ENCODE measurements around the gene ZC3H10.
A peak's percentile ranks its signal among the peaks of the same experiment; 100 is the strongest.

ZC3H10 gene

DNA sequence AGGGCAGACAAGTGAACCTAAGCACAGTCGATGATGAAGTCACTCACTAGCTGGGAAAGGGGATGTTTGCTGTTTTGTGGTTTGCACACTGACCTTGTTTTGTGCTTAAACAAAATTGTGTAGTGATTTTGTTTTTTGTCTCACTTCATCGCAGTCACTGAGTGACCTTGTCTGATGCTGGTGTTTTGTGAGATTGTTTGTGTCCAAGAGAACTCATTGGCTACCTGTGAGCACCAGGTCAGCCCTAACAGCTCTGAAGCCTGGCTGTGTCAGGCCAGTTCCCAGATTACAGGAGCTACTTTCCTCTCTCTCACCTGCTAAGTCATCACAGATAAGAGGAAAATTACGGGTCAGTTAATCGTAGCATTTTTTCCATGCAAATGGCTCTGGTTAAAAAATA is 6.1 kb downstream of the ZC3H10 start:
- Histone ChIP-seq H3K36me3 (ENCODE audit: insufficient read depth, low read length) (peaks cover 25% of the 10 kb centered on the region), H2AFZ (ENCODE audit: low read depth, low read length) (no peak overlapping the region), H3K4me3 (ENCODE audit: low read length) (no peak overlapping the region), H3K9me3 (ENCODE audit: low read length) (no peaks in the 10 kb centered on the region), H3K27me3 (ENCODE audit: insufficient read depth, low read length) (no peaks in the 10 kb centered on the region), H3K4me1 (ENCODE audit: insufficient read depth, low read length) (peaks cover 30% of the 10 kb centered on the region)

DNA sequence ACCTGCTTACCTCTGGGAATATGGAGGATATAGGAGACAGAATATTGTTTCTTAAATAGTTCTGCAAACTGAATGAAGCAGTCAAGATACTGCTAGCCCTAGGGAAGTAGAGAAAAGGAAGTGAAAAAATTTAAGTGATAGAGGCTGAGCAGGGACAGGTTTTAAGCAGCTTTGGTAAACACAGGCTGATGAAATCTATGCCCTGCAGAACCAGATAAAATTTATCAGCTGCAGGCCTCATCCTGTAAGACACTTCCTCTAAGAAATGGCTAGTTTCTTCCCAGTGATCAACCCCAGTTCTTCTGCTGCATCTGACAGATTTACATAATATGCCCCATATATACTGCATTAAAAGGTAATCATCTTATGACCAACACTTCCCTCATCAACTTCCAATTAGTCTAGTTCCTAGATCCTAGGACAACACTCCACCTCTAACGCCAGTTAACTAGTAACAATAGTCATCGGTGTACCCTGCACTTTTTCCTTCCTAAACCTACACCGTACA is 8.7 kb downstream of the ZC3H10 start:
- Histone ChIP-seq H2AFZ (ENCODE audit: low read depth, low read length) (no peak overlapping the region), H3K27me3 (ENCODE audit: insufficient read depth, low read length) (no peaks in the 10 kb centered on the region), H3K4me1 (ENCODE audit: insufficient read depth, low read length) (peaks cover 30% of the 10 kb centered on the region), H3K4me3 (ENCODE audit: low read length) (peak overlapping the region; percentile 89), H3K9me3 (ENCODE audit: low read length) (no peaks in the 10 kb centered on the region), H3K36me3 (ENCODE audit: insufficient read depth, low read length) (peaks cover 21% of the 10 kb centered on the region)

DNA sequence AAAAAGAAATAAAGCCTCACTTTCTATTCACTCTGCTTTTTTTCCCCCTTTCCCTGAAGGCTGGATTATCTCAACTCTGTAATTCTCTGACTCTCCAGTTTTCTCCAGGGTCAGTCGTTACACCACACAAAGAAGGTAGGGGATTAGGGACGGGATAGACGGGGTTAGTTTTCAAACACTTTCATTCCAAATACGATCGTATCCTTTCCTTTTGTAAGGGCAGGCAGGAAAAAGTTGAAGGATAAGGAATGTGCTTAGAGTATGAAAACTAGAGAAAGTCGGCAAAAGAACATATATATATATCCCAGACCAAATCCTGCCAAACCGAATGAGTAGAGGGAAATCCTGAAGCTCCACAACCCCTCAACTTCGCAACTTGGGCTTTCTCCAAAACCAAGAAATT is 9.4 kb downstream of the ZC3H10 start:
- Histone ChIP-seq H3K9me3 (ENCODE audit: low read length) (no peaks in the 10 kb centered on the region), H3K4me3 (ENCODE audit: low read length) (peak overlapping the region; percentile 89), H3K27me3 (ENCODE audit: insufficient read depth, low read length) (no peaks in the 10 kb centered on the region), H2AFZ (ENCODE audit: low read depth, low read length) (no peak overlapping the region), H3K4me1 (ENCODE audit: insufficient read depth, low read length) (peaks cover 30% of the 10 kb centered on the region), H3K36me3 (ENCODE audit: insufficient read depth, low read length) (peaks cover 26% of the 10 kb centered on the region)

DNA sequence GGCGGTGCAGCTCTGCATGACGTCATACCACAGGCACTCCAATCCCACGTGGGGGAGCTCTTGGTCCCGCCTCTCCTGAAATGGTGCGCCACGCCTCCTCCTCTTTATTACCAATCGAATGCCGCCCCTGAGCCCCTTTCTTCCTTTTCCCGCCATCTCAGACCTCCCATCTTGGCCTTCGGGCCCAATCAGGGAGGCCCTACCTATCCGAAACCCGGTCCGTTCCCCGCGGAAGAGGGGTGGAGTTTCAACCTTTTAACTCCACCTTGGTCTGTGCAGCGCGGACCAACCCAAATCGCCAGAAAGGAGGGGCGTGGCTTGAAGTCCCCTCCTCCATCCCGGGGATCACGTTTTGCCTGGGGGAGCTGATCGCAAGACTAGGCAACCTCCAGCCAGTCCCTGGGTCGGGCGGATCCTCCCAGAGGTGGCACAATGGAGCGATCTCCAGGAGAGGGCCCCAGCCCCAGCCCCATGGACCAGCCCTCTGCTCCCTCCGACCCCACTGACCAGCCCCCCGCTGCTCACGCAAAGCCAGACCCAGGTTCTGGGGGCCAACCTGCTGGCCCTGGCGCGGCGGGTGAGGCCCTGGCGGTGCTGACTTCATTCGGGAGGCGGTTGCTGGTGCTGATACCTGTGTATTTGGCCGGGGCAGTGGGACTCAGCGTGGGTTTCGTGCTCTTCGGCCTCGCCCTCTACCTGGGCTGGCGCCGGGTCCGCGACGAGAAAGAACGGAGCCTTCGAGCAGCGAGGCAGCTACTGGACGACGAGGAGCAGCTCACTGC is 10.0 kb downstream of the ZC3H10 start, which contains the start of gene ESYT1:
Gene ESYT1 (plus strand): TSS at position 380 of the 782 bp plus-strand sequence. CDS start 53 bp downstream, at position 433.
- no peaks in the 10 kb centered on the region for H3K9me3 ChIP-seq (ENCODE audit: low read length)
- H2AFZ ChIP-seq (ENCODE audit: low read depth, low read length), result peak within 1 kb of the TSS; percentile 13
- H3K36me3 ChIP-seq (ENCODE audit: insufficient read depth, low read length), result peaks cover 27% of the 10 kb centered on the region
- H3K27me3 ChIP-seq (ENCODE audit: insufficient read depth, low read length), result no peaks in the 10 kb centered on the region
- peak within 1 kb of the TSS; percentile 89 for H3K4me3 ChIP-seq (ENCODE audit: low read length)
- peaks cover 30% of the 10 kb centered on the region for H3K4me1 ChIP-seq (ENCODE audit: insufficient read depth, low read length)

GRCh38 chr12:56128670-56129205 is 10.7 kb downstream of the ZC3H10 start:
- H3K9me3 ChIP-seq (ENCODE audit: low read length), result no peaks in the 10 kb centered on the region
- H3K4me1 ChIP-seq (ENCODE audit: insufficient read depth, low read length), result peaks cover 30% of the 10 kb centered on the region
- H3K27me3 ChIP-seq (ENCODE audit: insufficient read depth, low read length), result no peaks in the 10 kb centered on the region
- H3K36me3 ChIP-seq (ENCODE audit: insufficient read depth, low read length), result peaks cover 33% of the 10 kb centered on the region
- peak overlapping the region; percentile 13 for H2AFZ ChIP-seq (ENCODE audit: low read depth, low read length)
- H3K4me3 ChIP-seq (ENCODE audit: low read length), result peak overlapping the region; percentile 89

GRCh38 chr12:56129206-56129941 is 11.3 kb downstream of the ZC3H10 start:
- H3K4me3 ChIP-seq (ENCODE audit: low read length), result peak overlapping the region; percentile 89
- H3K4me1 ChIP-seq (ENCODE audit: insufficient read depth, low read length), result peaks cover 30% of the 10 kb centered on the region
- H3K27me3 ChIP-seq (ENCODE audit: insufficient read depth, low read length), result no peaks in the 10 kb centered on the region
- no peak overlapping the region for H2AFZ ChIP-seq (ENCODE audit: low read depth, low read length)
- H3K9me3 ChIP-seq (ENCODE audit: low read length), result no peaks in the 10 kb centered on the region
- peaks cover 40% of the 10 kb centered on the region for H3K36me3 ChIP-seq (ENCODE audit: insufficient read depth, low read length)

DNA sequence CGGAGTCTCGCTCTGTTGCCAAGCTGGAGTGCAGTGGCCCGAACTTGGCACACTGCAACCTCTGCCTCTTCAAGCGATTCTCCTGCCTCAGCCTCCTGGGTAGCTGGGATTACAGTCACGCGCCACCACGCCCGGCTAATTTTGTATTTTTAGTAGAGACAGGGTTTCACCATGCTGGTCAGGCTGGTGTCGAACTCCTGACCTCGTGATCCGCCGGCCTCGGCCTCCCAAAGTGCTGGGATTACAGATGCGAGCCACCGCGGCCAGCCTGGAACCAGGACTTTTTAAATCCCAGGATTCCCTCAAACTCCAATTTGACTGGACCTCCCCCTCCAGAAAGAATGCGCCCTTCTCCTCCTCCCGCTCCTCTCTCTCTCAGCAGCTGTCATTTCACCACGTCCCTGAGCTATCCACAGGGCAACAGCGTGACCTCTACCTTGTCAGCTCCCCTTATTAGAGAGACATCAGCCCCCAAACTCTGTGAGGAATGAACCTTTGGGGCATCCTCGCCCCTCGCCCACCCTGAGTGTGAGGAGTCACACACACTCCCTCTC is 12.0 kb downstream of the ZC3H10 start:
- H3K36me3 ChIP-seq (ENCODE audit: insufficient read depth, low read length), result peaks cover 44% of the 10 kb centered on the region
- H3K4me1 ChIP-seq (ENCODE audit: insufficient read depth, low read length), result peaks cover 30% of the 10 kb centered on the region
- no peak overlapping the region for H2AFZ ChIP-seq (ENCODE audit: low read depth, low read length)
- H3K4me3 ChIP-seq (ENCODE audit: low read length), result peak overlapping the region; percentile 89
- no peaks in the 10 kb centered on the region for H3K27me3 ChIP-seq (ENCODE audit: insufficient read depth, low read length)
- no peaks in the 10 kb centered on the region for H3K9me3 ChIP-seq (ENCODE audit: low read length)

- peaks cover 46% of the 10 kb centered on the region for H3K36me3 ChIP-seq (ENCODE audit: insufficient read depth, low read length)
- H2AFZ ChIP-seq (ENCODE audit: low read depth, low read length), result no peak overlapping the region
- no peak overlapping the region for H3K4me3 ChIP-seq (ENCODE audit: low read length)
- H3K9me3 ChIP-seq (ENCODE audit: low read length), result no peaks in the 10 kb centered on the region
- no peaks in the 10 kb centered on the region for H3K27me3 ChIP-seq (ENCODE audit: insufficient read depth, low read length)
- peaks cover 30% of the 10 kb centered on the region for H3K4me1 ChIP-seq (ENCODE audit: insufficient read depth, low read length)
Observed at GRCh38 chr12:56130876-56131275, 12.8 kb downstream of the ZC3H10 start.

GRCh38 chr12:56134897-56135296 is 16.8 kb downstream of the ZC3H10 start:
- Histone ChIP-seq H3K9me3 (ENCODE audit: low read length) (no peaks in the 10 kb centered on the region), H3K4me3 (ENCODE audit: low read length) (no peak overlapping the region), H2AFZ (ENCODE audit: low read depth, low read length) (no peak overlapping the region), H3K27me3 (ENCODE audit: insufficient read depth, low read length) (no peaks in the 10 kb centered on the region), H3K4me1 (ENCODE audit: insufficient read depth, low read length) (peaks cover 3% of the 10 kb centered on the region), H3K36me3 (ENCODE audit: insufficient read depth, low read length) (peaks cover 82% of the 10 kb centered on the region)

- H3K36me3 ChIP-seq (ENCODE audit: insufficient read depth, low read length), result peaks cover 78% of the 10 kb centered on the region
- H2AFZ ChIP-seq (ENCODE audit: low read depth, low read length), result no peak overlapping the region
- no peaks in the 10 kb centered on the region for H3K9me3 ChIP-seq (ENCODE audit: low read length)
- H3K4me1 ChIP-seq (ENCODE audit: insufficient read depth, low read length), result no peaks in the 10 kb centered on the region
- no peak overlapping the region for H3K4me3 ChIP-seq (ENCODE audit: low read length)
- H3K27me3 ChIP-seq (ENCODE audit: insufficient read depth, low read length), result no peaks in the 10 kb centered on the region
Observed at GRCh38 chr12:56137853-56138571, 19.9 kb downstream of the ZC3H10 start.

- H3K4me1 ChIP-seq (ENCODE audit: insufficient read depth, low read length), result no peaks in the 10 kb centered on the region
- H3K4me3 ChIP-seq (ENCODE audit: low read length), result no peak overlapping the region
- H3K36me3 ChIP-seq (ENCODE audit: insufficient read depth, low read length), result peaks cover 70% of the 10 kb centered on the region
- H3K27me3 ChIP-seq (ENCODE audit: insufficient read depth, low read length), result no peaks in the 10 kb centered on the region
- H2AFZ ChIP-seq (ENCODE audit: low read depth, low read length), result no peak overlapping the region
- no peaks in the 10 kb centered on the region for H3K9me3 ChIP-seq (ENCODE audit: low read length)
Observed at GRCh38 chr12:56141946-56142784, 24.1 kb downstream of the ZC3H10 start.

DNA sequence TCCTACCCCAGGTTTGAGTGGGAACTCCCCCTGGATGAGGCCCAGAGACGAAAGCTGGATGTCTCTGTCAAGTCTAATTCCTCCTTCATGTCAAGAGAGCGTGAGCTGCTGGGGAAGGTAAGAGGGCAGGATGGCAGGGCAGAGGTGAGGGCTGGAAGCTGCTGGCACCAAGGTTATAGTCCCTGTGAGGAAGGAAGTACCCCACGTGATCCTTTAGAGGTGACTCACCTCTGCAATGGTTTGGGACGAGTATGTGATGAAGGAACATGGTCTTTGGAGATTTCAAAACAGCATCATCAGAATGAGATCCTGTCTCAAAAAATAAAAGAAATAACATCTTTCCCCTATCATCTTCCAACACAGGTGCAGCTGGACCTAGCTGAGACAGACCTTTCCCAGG is 25.2 kb downstream of the ZC3H10 start:
- Histone ChIP-seq H3K27me3 (ENCODE audit: insufficient read depth, low read length) (no peaks in the 10 kb centered on the region), H3K4me1 (ENCODE audit: insufficient read depth, low read length) (no peaks in the 10 kb centered on the region), H3K4me3 (ENCODE audit: low read length) (no peak overlapping the region), H2AFZ (ENCODE audit: low read depth, low read length) (no peak overlapping the region), H3K9me3 (ENCODE audit: low read length) (no peaks in the 10 kb centered on the region), H3K36me3 (ENCODE audit: insufficient read depth, low read length) (peaks cover 59% of the 10 kb centered on the region)
